ENCODE data around the gene TM9SF2. TPM values are rescaled to one million over a fixed set of nuclear protein-coding genes. Genes with fewer than 3 reads are reported as not detected.
A peak's percentile ranks its signal among the peaks of the same experiment; 100 is the strongest.

TM9SF2 gene
- total RNA-seq, 1 experiment from 2014 or later, result 84.0 TPM

DNA sequence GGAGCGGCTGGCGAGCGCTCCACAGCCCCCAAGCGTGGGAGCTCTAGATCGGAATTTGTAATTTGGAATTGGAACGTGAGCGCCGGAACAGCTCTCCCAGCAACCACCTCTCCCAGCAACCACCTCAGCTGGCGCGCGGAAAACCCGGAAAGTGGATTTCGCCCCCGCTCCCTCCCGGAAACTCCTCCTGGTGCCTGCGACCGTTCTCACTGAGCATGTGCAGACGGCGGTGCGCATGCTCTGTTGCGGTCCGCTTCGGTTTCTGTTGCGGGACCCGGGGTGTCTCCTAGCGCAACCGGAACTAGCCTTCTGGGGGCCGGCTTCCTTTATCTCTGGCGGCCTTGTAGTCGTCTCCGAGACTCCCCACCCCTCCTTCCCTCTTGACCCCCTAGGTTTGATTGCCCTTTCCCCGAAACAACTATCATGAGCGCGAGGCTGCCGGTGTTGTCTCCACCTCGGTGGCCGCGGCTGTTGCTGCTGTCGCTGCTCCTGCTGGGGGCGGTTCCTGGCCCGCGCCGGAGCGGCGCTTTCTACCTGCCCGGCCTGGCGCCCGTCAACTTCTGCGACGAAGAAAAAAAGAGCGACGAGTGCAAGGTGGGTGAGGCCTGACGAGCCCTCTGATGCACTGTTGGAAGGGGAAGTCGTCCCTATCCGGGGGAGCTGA, at the start of gene TM9SF2 (continued):
- TF ChIP-seq, protein P1, sequence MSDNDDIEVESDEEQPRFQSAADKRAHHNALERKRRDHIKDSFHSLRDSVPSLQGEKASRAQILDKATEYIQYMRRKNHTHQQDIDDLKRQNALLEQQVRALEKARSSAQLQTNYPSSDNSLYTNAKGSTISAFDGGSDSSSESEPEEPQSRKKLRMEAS (CRISPR knock-in tag; IDR thresholded peaks at IDR 0.05), result 0 out of 2 replicates have a peak, but pooled peaks have one; percentile 28
- TF ChIP-seq NR3C1 (CRISPR knock-in tag; conservative IDR thresholded peaks at IDR 0.05; ENCODE audit: low read depth), result no peak
- TF ChIP-seq NR2C2 (CRISPR knock-in tag; IDR thresholded peaks at IDR 0.05), result no peak
- TF ChIP-seq, protein P2, sequence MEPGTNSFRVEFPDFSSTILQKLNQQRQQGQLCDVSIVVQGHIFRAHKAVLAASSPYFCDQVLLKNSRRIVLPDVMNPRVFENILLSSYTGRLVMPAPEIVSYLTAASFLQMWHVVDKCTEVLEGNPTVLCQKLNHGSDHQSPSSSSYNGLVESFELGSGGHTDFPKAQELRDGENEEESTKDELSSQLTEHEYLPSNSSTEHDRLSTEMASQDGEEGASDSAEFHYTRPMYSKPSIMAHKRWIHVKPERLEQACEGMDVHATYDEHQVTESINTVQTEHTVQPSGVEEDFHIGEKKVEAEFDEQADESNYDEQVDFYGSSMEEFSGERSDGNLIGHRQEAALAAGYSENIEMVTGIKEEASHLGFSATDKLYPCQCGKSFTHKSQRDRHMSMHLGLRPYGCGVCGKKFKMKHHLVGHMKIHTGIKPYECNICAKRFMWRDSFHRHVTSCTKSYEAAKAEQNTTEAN (CRISPR knock-in tag; IDR thresholded peaks at IDR 0.05), result 0 out of 2 replicates have a peak, but pooled peaks have one; percentile 45
- TF ChIP-seq TEAD4 (CRISPR knock-in tag; IDR thresholded peaks at IDR 0.05), result 0 out of 2 replicates have a peak, but pooled peaks have one; percentile 38
- no peak for TF ChIP-seq ZNF121 (CRISPR knock-in tag; IDR thresholded peaks at IDR 0.05)
- 0 out of 2 replicates have a peak, but pooled peaks have one; percentile 68 for TF ChIP-seq ZNF232 (CRISPR knock-in tag; IDR thresholded peaks at IDR 0.05)
- TF ChIP-seq, protein P3, sequence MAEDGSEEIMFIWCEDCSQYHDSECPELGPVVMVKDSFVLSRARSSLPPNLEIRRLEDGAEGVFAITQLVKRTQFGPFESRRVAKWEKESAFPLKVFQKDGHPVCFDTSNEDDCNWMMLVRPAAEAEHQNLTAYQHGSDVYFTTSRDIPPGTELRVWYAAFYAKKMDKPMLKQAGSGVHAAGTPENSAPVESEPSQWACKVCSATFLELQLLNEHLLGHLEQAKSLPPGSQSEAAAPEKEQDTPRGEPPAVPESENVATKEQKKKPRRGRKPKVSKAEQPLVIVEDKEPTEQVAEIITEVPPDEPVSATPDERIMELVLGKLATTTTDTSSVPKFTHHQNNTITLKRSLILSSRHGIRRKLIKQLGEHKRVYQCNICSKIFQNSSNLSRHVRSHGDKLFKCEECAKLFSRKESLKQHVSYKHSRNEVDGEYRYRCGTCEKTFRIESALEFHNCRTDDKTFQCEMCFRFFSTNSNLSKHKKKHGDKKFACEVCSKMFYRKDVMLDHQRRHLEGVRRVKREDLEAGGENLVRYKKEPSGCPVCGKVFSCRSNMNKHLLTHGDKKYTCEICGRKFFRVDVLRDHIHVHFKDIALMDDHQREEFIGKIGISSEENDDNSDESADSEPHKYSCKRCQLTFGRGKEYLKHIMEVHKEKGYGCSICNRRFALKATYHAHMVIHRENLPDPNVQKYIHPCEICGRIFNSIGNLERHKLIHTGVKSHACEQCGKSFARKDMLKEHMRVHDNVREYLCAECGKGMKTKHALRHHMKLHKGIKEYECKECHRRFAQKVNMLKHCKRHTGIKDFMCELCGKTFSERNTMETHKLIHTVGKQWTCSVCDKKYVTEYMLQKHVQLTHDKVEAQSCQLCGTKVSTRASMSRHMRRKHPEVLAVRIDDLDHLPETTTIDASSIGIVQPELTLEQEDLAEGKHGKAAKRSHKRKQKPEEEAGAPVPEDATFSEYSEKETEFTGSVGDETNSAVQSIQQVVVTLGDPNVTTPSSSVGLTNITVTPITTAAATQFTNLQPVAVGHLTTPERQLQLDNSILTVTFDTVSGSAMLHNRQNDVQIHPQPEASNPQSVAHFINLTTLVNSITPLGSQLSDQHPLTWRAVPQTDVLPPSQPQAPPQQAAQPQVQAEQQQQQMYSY (CRISPR knock-in tag; IDR thresholded peaks at IDR 0.05), result peak; percentile 99

DNA sequence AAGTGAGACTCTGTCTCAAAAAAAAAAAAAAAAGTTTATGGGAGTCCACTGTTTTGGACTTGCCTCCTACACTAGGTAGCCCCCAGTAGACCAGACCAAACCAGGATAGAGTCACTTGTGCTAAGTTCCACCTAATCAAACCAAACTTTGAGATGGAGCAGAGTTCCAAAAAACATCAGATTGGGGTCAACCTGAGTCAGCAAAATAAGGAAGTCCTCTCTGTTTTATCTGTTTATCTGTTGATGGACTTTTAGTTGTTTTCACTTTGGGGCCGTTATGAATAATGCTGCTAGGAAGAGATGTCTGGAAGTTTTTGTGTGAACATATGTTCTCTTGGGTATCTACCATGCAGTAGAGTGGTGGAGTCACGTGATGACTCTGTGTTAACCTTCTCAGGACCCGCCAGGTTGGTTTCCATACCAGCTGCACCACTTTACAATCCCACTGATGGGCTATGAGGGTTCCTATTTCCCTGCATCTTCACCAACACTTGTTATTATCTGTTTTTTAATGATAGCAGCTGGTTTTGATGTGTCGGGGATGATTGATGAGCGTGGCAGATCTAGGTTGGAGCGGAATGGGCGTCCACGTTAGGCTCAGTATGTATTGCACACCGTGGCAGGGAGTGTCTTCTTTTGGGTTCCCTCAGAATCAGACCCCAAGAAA, 46.6 kb upstream of the TM9SF2 start:
- Mint-ChIP-seq H3K4me1 (0 out of 2 replicates have a peak, but pooled peaks cover 3% of the 10 kb centered on the region), H3K9me3 (peaks cover 20% of the 10 kb centered on the region), H3K36me3 (peaks cover 5% of the 10 kb centered on the region; the same call in 1 of the 2 replicates), H3K4me3 (no peak overlapping the region), H3K27me3 (ENCODE audit: low read depth) (no peaks in the 10 kb centered on the region; the same call in 1 of the 2 replicates), H3K27ac (no peak overlapping the region)
- CTCF ChIA-PET, result no interaction called here
- ATAC-seq (no peak), DNase-seq (ENCODE audit: low spot score) (no peak)
- TF ChIP-seq, protein P3 (CRISPR knock-in tag; IDR thresholded peaks at IDR 0.05), result no peak
- no peak for TF ChIP-seq ETV6 (CRISPR knock-in tag; IDR thresholded peaks at IDR 0.05)
- TF ChIP-seq ZNF416 (CRISPR knock-in tag; IDR thresholded peaks at IDR 0.05), result no peak
- TF ChIP-seq, protein P2 (CRISPR knock-in tag; IDR thresholded peaks at IDR 0.05), result no peak
- TF ChIP-seq TEAD4 (CRISPR knock-in tag; IDR thresholded peaks at IDR 0.05), result no peak
- no peak for TF ChIP-seq SP1 (CRISPR knock-in tag; conservative IDR thresholded peaks at IDR 0.05)
- TF ChIP-seq OVOL2 (CRISPR knock-in tag; IDR thresholded peaks at IDR 0.05; ENCODE audit: borderline replicate concordance), result no peak
- TF ChIP-seq KAT7 (CRISPR knock-in tag; IDR thresholded peaks at IDR 0.05; ENCODE audit: borderline replicate concordance), result no peak
- TF ChIP-seq, protein P1 (CRISPR knock-in tag; IDR thresholded peaks at IDR 0.05), result no peak
- TF ChIP-seq IRF2 (CRISPR knock-in tag; IDR thresholded peaks at IDR 0.05; ENCODE audit: borderline replicate concordance, low read depth), result no peak
- TF ChIP-seq, protein P4, sequence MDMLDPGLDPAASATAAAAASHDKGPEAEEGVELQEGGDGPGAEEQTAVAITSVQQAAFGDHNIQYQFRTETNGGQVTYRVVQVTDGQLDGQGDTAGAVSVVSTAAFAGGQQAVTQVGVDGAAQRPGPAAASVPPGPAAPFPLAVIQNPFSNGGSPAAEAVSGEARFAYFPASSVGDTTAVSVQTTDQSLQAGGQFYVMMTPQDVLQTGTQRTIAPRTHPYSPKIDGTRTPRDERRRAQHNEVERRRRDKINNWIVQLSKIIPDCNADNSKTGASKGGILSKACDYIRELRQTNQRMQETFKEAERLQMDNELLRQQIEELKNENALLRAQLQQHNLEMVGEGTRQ (CRISPR knock-in tag; IDR thresholded peaks at IDR 0.05), result no peak
- no peak for TF ChIP-seq ZNF263 (CRISPR knock-in tag; IDR thresholded peaks at IDR 0.05; ENCODE audit: low read depth)
- no peak for TF ChIP-seq NR2C2 (CRISPR knock-in tag; IDR thresholded peaks at IDR 0.05)
- TF ChIP-seq ZNF138 (CRISPR knock-in tag; conservative IDR thresholded peaks at IDR 0.05), result no peak
- POLR2A ChIA-PET, result no interaction called here

All from WTC11 (cell line).